ENCODE data around the gene OAF.

OAF gene

GRCh38 chr11:120229451-120230424, 18.9 kb downstream of the OAF start:
- peak; percentile 52 for DNase-seq (ENCODE audit: extremely low spot score)
- peak; percentile 74 for TF ChIP-seq CTCF (IDR thresholded peaks at IDR 0.05; ENCODE audit: control extremely low read depth, extremely low read depth, low read depth, missing control alignments)
- CTCF ChIA-PET, result interaction anchor here (0.8 to 25.8 kb wide), 20 partner anchors 8 to 561 kb away, joined by 3 to 792 read pairs (median 4); no protein-coding TSS in a partner anchor
- POLR2A ChIA-PET, result no interaction called here

- no peak for TF ChIP-seq CTCF (IDR thresholded peaks at IDR 0.05; ENCODE audit: control extremely low read depth, extremely low read depth, low read depth, missing control alignments)
- POLR2A ChIA-PET, result no interaction called here
- no peak for DNase-seq (ENCODE audit: extremely low spot score)
- CTCF ChIA-PET, result interaction anchor here (1.2 to 25.8 kb wide), 15 partner anchors 9 to 562 kb away, joined by 3 to 792 read pairs (median 4); no protein-coding TSS in a partner anchor
These were observed 19.7 kb downstream of the OAF start for GRCh38 chr11:120230433-120231071.

- ChIA-PET CTCF (interaction anchor here (2.7 to 25.8 kb wide), 5 partner anchors 7 to 68 kb away, joined by 13 to 792 read pairs (median 144); no protein-coding TSS in a partner anchor), POLR2A (no interaction called here)
- DNase-seq (ENCODE audit: extremely low spot score), result no peak
- TF ChIP-seq CTCF (IDR thresholded peaks at IDR 0.05; ENCODE audit: control extremely low read depth, extremely low read depth, low read depth, missing control alignments), result no peak
These were observed 21.1 kb downstream of the OAF start for GRCh38 chr11:120231963-120232362.

GRCh38 chr11:120233207-120233803, 22.5 kb downstream of the OAF start:
- ChIA-PET CTCF (interaction anchor here (0.9 to 25.8 kb wide), 11 partner anchors 9 to 91 kb away, joined by 3 to 792 read pairs (median 20); no protein-coding TSS in a partner anchor), POLR2A (no interaction called here)
- TF ChIP-seq CTCF (IDR thresholded peaks at IDR 0.05; ENCODE audit: control extremely low read depth, extremely low read depth, low read depth, missing control alignments), result no peak
- no peak for DNase-seq (ENCODE audit: extremely low spot score)

- CTCF ChIA-PET, result interaction anchor here (0.8 to 25.8 kb wide), 24 partner anchors 10 to 127 kb away, joined by 3 to 792 read pairs (median 8); partner anchors contain the start of gene ARHGEF12
- DNase-seq (ENCODE audit: extremely low spot score), result peak; percentile 83
- TF ChIP-seq CTCF (IDR thresholded peaks at IDR 0.05; ENCODE audit: control extremely low read depth, extremely low read depth, low read depth, missing control alignments), result peak; percentile 93
- POLR2A ChIA-PET, result no interaction called here
These were observed 24.3 kb downstream of the OAF start for GRCh38 chr11:120235024-120235628.
